ENCODE data around the gene NFAT5. TPM values are rescaled to one million over a fixed set of nuclear protein-coding genes. Genes with fewer than 3 reads are reported as not detected.

NFAT5 gene
- total and polyA plus RNA-seq, 9 of the 15 experiments (the other 6 are each of a cell fraction or from before 2014, with no cell fraction given), result 0.78 to 20.5 (median 12.4) TPM

GRCh38 chr16:69564845-69565670 is 708 bp upstream of the NFAT5 start:
- Histone ChIP-seq H3K36me3 (ENCODE audit: control insufficient read depth, insufficient read depth, low read length) (peaks cover 8% of the 10 kb centered on the region; the same call in 2 of the 3 replicates), H3K4me2 (ENCODE audit: insufficient read depth, low read length) (peak overlapping the region; percentile 82), H3K4me3 (peak overlapping the region; percentile 98), H3K27me3 (ENCODE audit: control insufficient read depth in 2 of 2, insufficient read depth in 2 of 2, low read length in 2 of 2) (no peaks in the 10 kb centered on the region), H3K9me1 (ENCODE audit: control insufficient read depth, insufficient read depth, low read length) (no peaks in the 10 kb centered on the region), H3K9me3 (replicated peaks; ENCODE audit: control insufficient read depth, insufficient read depth, low read depth, low read length) (no peaks in the 10 kb centered on the region), H4K20me1 (replicated peaks; ENCODE audit: control insufficient read depth, insufficient read depth, low read length) (no peaks in the 10 kb centered on the region), H3K9ac (ENCODE audit: insufficient read depth in 1 of 2, low read depth in 2 of 2, low read length in 2 of 2) (peak overlapping the region; percentile 94 to 96), H3K4me1 (replicated peaks in 1 of 2; ENCODE audit: control insufficient read depth in 2 of 2, insufficient read depth in 2 of 2, low read length in 2 of 2) (peaks cover 9 to 20% of the 10 kb centered on the region in 2 experiments), H3K79me2 (ENCODE audit: control insufficient read depth, insufficient read depth, low read length) (peaks cover 56% of the 10 kb centered on the region), H2AFZ (ENCODE audit: low read depth, low read length) (peak overlapping the region; percentile 71), H3K27ac (ENCODE audit: extremely low read depth, low read depth, low read length) (peak overlapping the region; percentile 97)
- in situ Hi-C loops (cut with MboI) (no loop called here), intact Hi-C loops (cut with micrococcal nuclease) (loop anchor here (2.0 to 5.0 kb wide), 2 partner anchors 34 to 168 kb away; no protein-coding TSS in a partner anchor)
- WGBS (ENCODE audit: insufficient coverage, low coverage, missing lambda C conversion rate), result under 1% methylated on average over 30 of the region's 31 CpGs
- DNase-seq (ENCODE audit: extremely low read depth in 1 of 4, low spot score in 3 of 4) (peak in 1 of 4 experiments; percentile 16), FAIRE-seq (no peak), ATAC-seq (no peak)
- CTCF ChIA-PET (ENCODE audit: low intra/inter-chr PET ratio), result no interaction called here
- POLR2A ChIA-PET, result interaction anchor here (0.6 to 1.3 kb wide), 4 partner anchors 9 to 166 kb away, joined by 3 to 5 read pairs (median 4); no protein-coding TSS in a partner anchor
- BruUV-seq (replicated peaks), result TSS peak; percentile 86
- TF ChIP-seq KLF1 (tag; IDR thresholded peaks at IDR 0.05) (no peak), PRPF4 (IDR thresholded peaks at IDR 0.05; ENCODE audit: insufficient read depth, low read depth, low read length, poor library complexity, severe bottlenecking) (peak; percentile 7), ZNF395 (CRISPR knock-in tag; IDR thresholded peaks at IDR 0.05) (no peak), MLLT1 (IDR thresholded peaks at IDR 0.05) (no peak; a peak in 1 of 4 replicates), TRIM25 (IDR thresholded peaks at IDR 0.05; ENCODE audit: borderline replicate concordance) (no peak), KAT7 (CRISPR knock-in tag; IDR thresholded peaks at IDR 0.05; ENCODE audit: borderline replicate concordance) (peak; percentile 88; the same call in 1 of the 2 replicates), NFATC3 (IDR thresholded peaks at IDR 0.05) (0 out of 2 replicates have a peak, but pooled peaks have one; percentile 29), PHB (CRISPR knock-in tag; IDR thresholded peaks at IDR 0.05) (0 out of 2 replicates have a peak, but pooled peaks have one; percentile 16), BRF2 (IDR thresholded peaks at IDR 0.05; ENCODE audit: borderline replicate concordance, insufficient read depth, insufficient read length) (no peak), EGR1 (conservative IDR thresholded peaks at IDR 0.05) (no peak), IRF1 (CRISPR knock-in tag; IDR thresholded peaks at IDR 0.05; ENCODE audit: borderline replicate concordance) (no peak), TAF15 (IDR thresholded peaks at IDR 0.05; ENCODE audit: low read depth, low read length) (no peak), RBBP5 (IDR thresholded peaks at IDR 0.05; ENCODE audit: borderline replicate concordance, insufficient read depth, low read length, poor library complexity, severe bottlenecking) (peak; percentile 12)

All from K562 (cell line).